Measurements from ENCODE around the gene RPS6KA4. TPM values are rescaled to one million over a fixed set of nuclear protein-coding genes. Genes with fewer than 3 reads are reported as not detected.

The RPS6KA4 gene
- total RNA-seq, 5 donors from 2014 or later (not counting 1 experiment from before 2014, with no cell fraction given) = 16.5 to 48.7 (median 43.7) TPM

DNA sequence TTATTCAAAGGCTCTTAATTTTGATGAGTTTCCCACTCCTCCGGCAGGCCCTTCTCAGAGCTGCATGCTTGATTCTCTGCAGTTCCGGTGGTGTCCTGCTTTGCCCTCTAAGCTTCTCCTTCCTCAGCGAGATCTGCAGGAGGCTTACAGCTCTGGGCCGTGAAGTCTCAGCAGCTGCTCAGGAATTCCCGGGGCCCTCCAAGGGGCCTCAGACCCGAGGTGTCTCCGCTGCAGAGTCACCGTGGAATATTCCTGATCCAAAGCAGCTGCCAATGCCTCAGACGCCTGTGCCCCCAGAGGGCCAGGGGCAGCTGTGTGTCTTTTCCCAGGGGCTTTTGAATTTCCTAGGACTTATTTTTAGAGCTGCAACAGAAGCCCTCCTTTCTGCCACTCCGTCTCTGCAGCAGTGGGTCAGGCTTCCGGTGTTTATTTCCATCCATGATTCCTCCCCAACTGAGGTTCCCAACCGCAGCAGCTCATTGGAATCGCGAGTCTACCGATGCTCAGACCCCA is 37.2 kb downstream of the RPS6KA4 start:
- Histone ChIP-seq H3K9me3 (no peaks in the 10 kb centered on the region), H3K4me1 (ENCODE audit: control insufficient read depth in 1 of 2, extremely low read depth in 1 of 2, insufficient read depth in 2 of 2, low read length in 2 of 2) (peaks cover 3 to 8% of the 10 kb centered on the region in 2 experiments), H3K27me3 (replicated peaks in 1 of 2; ENCODE audit: control insufficient read depth in 2 of 2, extremely low read depth in 1 of 2, insufficient read depth in 2 of 2, low read length in 1 of 2) (peaks cover 0 to 24% of the 10 kb centered on the region in 2 experiments), H3K4me3 (ENCODE audit: control insufficient read depth in 1 of 2, extremely low read depth in 1 of 2, low read length in 1 of 2) (no peak overlapping the region), H3K36me3 (ENCODE audit: control insufficient read depth in 2 of 2, extremely low read depth in 1 of 2, insufficient read depth in 1 of 2, low read length in 1 of 2) (no peaks in the 10 kb centered on the region), H3K27ac (ENCODE audit: low read length) (no peak overlapping the region)
- Mint-ChIP-seq H3K36me3 (no peaks in the 10 kb centered on the region), H3K4me1 (peaks cover 9 to 12% (median 10%) of the 10 kb centered on the region in 3 donors), H3K4me3 (no peak overlapping the region), H3K9me3 (no peaks in the 10 kb centered on the region), H3K27ac (no peak overlapping the region), H3K27me3 (peaks cover 0 to 21% of the 10 kb centered on the region in 2 donors)
- ATAC-seq (replicated peaks in 1 of 4) (no peak), DNase-seq (no peak)
- POLR2A ChIA-PET = no interaction called here
- 31% methylated on average over 9 of the region's 15 CpGs for WGBS (ENCODE audit: insufficient coverage)
- CTCF ChIA-PET = no interaction called here

- no peaks in the 10 kb centered on the region for H3K36me3 Mint-ChIP-seq
- Histone ChIP-seq H3K27me3 (replicated peaks in 1 of 2; ENCODE audit: control insufficient read depth in 2 of 2, extremely low read depth in 1 of 2, insufficient read depth in 2 of 2, low read length in 1 of 2) (peaks cover 0 to 30% of the 10 kb centered on the region in 2 experiments), H3K27ac (ENCODE audit: low read length) (no peak overlapping the region), H3K4me1 (ENCODE audit: control insufficient read depth in 1 of 2, extremely low read depth in 1 of 2, insufficient read depth in 2 of 2, low read length in 2 of 2) (no peaks in the 10 kb centered on the region), H3K4me3 (ENCODE audit: control insufficient read depth in 1 of 2, extremely low read depth in 1 of 2, low read length in 1 of 2) (no peak overlapping the region), H3K36me3 (ENCODE audit: control insufficient read depth in 2 of 2, extremely low read depth in 1 of 2, insufficient read depth in 1 of 2, low read length in 1 of 2) (no peaks in the 10 kb centered on the region), H3K9me3 (no peaks in the 10 kb centered on the region)
- DNase-seq (no peak), ATAC-seq (replicated peaks in 1 of 4) (no peak)
- no peak overlapping the region for H3K4me3 Mint-ChIP-seq
- peaks cover 0 to 26% of the 10 kb centered on the region in 2 donors for H3K27me3 Mint-ChIP-seq
- POLR2A ChIA-PET = no interaction called here
- CTCF ChIA-PET = no interaction called here
- 72% methylated on average over 6 of the region's 6 CpGs for WGBS (ENCODE audit: insufficient coverage)
- H3K9me3 Mint-ChIP-seq = peaks cover 0 to 4% (median 4%) of the 10 kb centered on the region in 3 donors
- H3K4me1 Mint-ChIP-seq = peaks cover 0 to 8% (median 0%) of the 10 kb centered on the region in 3 donors
- no peak overlapping the region for H3K27ac Mint-ChIP-seq
Observed at GRCh38 chr11:64400102-64400501, 41.1 kb downstream of the RPS6KA4 start.

DNA sequence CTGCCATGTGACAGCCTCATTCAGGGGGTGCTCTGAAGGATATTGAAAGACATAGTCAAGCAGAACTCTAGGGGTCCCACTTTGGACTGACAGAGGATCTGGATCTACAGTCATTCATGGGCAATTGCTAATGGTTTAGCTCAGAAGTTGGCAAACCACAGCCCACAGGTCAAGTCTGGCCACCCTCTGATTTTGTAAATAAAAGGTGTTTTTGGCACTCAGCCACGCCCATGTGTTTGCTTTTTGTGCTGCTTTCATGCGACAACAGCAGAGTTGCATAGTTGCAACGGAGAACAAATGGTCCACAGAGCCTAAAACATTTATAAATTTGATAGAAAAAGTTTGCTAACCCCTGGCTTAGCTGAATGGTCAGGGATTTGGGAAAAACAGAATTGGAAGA is 41.7 kb downstream of the RPS6KA4 start:
- DNase-seq = no peak
- Histone ChIP-seq H3K9me3 (no peaks in the 10 kb centered on the region), H3K36me3 (ENCODE audit: control insufficient read depth in 2 of 2, extremely low read depth in 1 of 2, insufficient read depth in 1 of 2, low read length in 1 of 2) (no peaks in the 10 kb centered on the region), H3K4me3 (ENCODE audit: control insufficient read depth in 1 of 2, extremely low read depth in 1 of 2, low read length in 1 of 2) (no peak overlapping the region), H3K27me3 (replicated peaks in 1 of 2; ENCODE audit: control insufficient read depth in 2 of 2, extremely low read depth in 1 of 2, insufficient read depth in 2 of 2, low read length in 1 of 2) (peaks cover 0 to 30% of the 10 kb centered on the region in 2 experiments), H3K27ac (ENCODE audit: low read length) (no peak overlapping the region), H3K4me1 (ENCODE audit: control insufficient read depth in 1 of 2, extremely low read depth in 1 of 2, insufficient read depth in 2 of 2, low read length in 2 of 2) (no peaks in the 10 kb centered on the region)
- Mint-ChIP-seq H3K9me3 (peaks cover 0 to 4% (median 4%) of the 10 kb centered on the region in 3 donors), H3K27ac (no peak overlapping the region), H3K4me3 (no peak overlapping the region), H3K4me1 (peaks cover 0 to 8% (median 0%) of the 10 kb centered on the region in 3 donors), H3K27me3 (peaks cover 0 to 24% of the 10 kb centered on the region in 2 donors), H3K36me3 (no peaks in the 10 kb centered on the region)
- POLR2A ChIA-PET = no interaction called here
- CTCF ChIA-PET = no interaction called here
- WGBS (ENCODE audit: insufficient coverage) = no CpG with 5 or more reads among the region's 3 CpGs
- no peak for ATAC-seq (replicated peaks in 1 of 4)

- Mint-ChIP-seq H3K4me1 (peaks cover 0 to 6% (median 0%) of the 10 kb centered on the region in 3 donors), H3K9me3 (peaks cover 0 to 4% (median 4%) of the 10 kb centered on the region in 3 donors), H3K36me3 (no peaks in the 10 kb centered on the region), H3K4me3 (no peak overlapping the region), H3K27me3 (peaks cover 0 to 15% of the 10 kb centered on the region in 2 donors), H3K27ac (no peak overlapping the region)
- H3K9me3 ChIP-seq = no peaks in the 10 kb centered on the region
- ATAC-seq (replicated peaks in 1 of 4) (no peak), DNase-seq (no peak)
- H3K4me1 ChIP-seq (ENCODE audit: control insufficient read depth in 1 of 2, extremely low read depth in 1 of 2, insufficient read depth in 2 of 2, low read length in 2 of 2) = no peaks in the 10 kb centered on the region
- ChIA-PET POLR2A (no interaction called here), CTCF (no interaction called here)
- H3K27me3 ChIP-seq (replicated peaks in 1 of 2; ENCODE audit: control insufficient read depth in 2 of 2, extremely low read depth in 1 of 2, insufficient read depth in 2 of 2, low read length in 1 of 2) = peaks cover 0 to 19% of the 10 kb centered on the region in 2 experiments
- H3K36me3 ChIP-seq (ENCODE audit: control insufficient read depth in 2 of 2, extremely low read depth in 1 of 2, insufficient read depth in 1 of 2, low read length in 1 of 2) = no peaks in the 10 kb centered on the region
- WGBS (ENCODE audit: insufficient coverage) = no CpG with 5 or more reads among the region's 7 CpGs
- H3K4me3 ChIP-seq (ENCODE audit: control insufficient read depth in 1 of 2, extremely low read depth in 1 of 2, low read length in 1 of 2) = no peak overlapping the region
- H3K27ac ChIP-seq (ENCODE audit: low read length) = no peak overlapping the region
Observed at GRCh38 chr11:64401775-64402174, 42.8 kb downstream of the RPS6KA4 start.

GRCh38 chr11:64403106-64403505 is 44.1 kb downstream of the RPS6KA4 start:
- Mint-ChIP-seq H3K4me1 (peaks cover 0 to 6% (median 0%) of the 10 kb centered on the region in 3 donors), H3K9me3 (peaks cover 0 to 4% (median 4%) of the 10 kb centered on the region in 3 donors), H3K4me3 (no peak overlapping the region), H3K36me3 (no peaks in the 10 kb centered on the region), H3K27ac (peak overlapping the region in 1 of 2 donors; percentile 49), H3K27me3 (peaks cover 0 to 9% of the 10 kb centered on the region in 2 donors)
- DNase-seq = no peak
- no peak overlapping the region for H3K27ac ChIP-seq (ENCODE audit: low read length)
- peaks cover 0 to 17% of the 10 kb centered on the region in 2 experiments for H3K27me3 ChIP-seq (replicated peaks in 1 of 2; ENCODE audit: control insufficient read depth in 2 of 2, extremely low read depth in 1 of 2, insufficient read depth in 2 of 2, low read length in 1 of 2)
- H3K4me3 ChIP-seq (ENCODE audit: control insufficient read depth in 1 of 2, extremely low read depth in 1 of 2, low read length in 1 of 2) = no peak overlapping the region
- H3K9me3 ChIP-seq = no peaks in the 10 kb centered on the region
- no peaks in the 10 kb centered on the region for H3K36me3 ChIP-seq (ENCODE audit: control insufficient read depth in 2 of 2, extremely low read depth in 1 of 2, insufficient read depth in 1 of 2, low read length in 1 of 2)
- CTCF ChIA-PET = no interaction called here
- POLR2A ChIA-PET = interaction anchor here in 1 of 2 donors (0.7 kb wide), 1 partner anchor 79 kb away, joined by 3 read pairs; no protein-coding TSS in a partner anchor
- no peaks in the 10 kb centered on the region for H3K4me1 ChIP-seq (ENCODE audit: control insufficient read depth in 1 of 2, extremely low read depth in 1 of 2, insufficient read depth in 2 of 2, low read length in 2 of 2)
- no peak for ATAC-seq (replicated peaks in 1 of 4)
- WGBS (ENCODE audit: insufficient coverage) = 66% methylated on average over 2 of the region's 5 CpGs

- Histone ChIP-seq H3K27me3 (replicated peaks in 1 of 2; ENCODE audit: control insufficient read depth in 2 of 2, extremely low read depth in 1 of 2, insufficient read depth in 2 of 2, low read length in 1 of 2) (peaks cover 0 to 20% of the 10 kb centered on the region in 2 experiments), H3K4me3 (ENCODE audit: control insufficient read depth in 1 of 2, extremely low read depth in 1 of 2, low read length in 1 of 2) (no peak overlapping the region), H3K36me3 (ENCODE audit: control insufficient read depth in 2 of 2, extremely low read depth in 1 of 2, insufficient read depth in 1 of 2, low read length in 1 of 2) (no peaks in the 10 kb centered on the region), H3K27ac (ENCODE audit: low read length) (no peak overlapping the region), H3K4me1 (ENCODE audit: control insufficient read depth in 1 of 2, extremely low read depth in 1 of 2, insufficient read depth in 2 of 2, low read length in 2 of 2) (no peaks in the 10 kb centered on the region), H3K9me3 (no peaks in the 10 kb centered on the region)
- CTCF ChIA-PET = no interaction called here
- Mint-ChIP-seq H3K4me1 (peaks cover 0 to 6% (median 0%) of the 10 kb centered on the region in 3 donors), H3K27ac (no peak overlapping the region), H3K4me3 (no peak overlapping the region), H3K9me3 (peaks cover 0 to 4% (median 4%) of the 10 kb centered on the region in 3 donors), H3K36me3 (no peaks in the 10 kb centered on the region), H3K27me3 (peaks cover 0 to 12% of the 10 kb centered on the region in 2 donors)
- 63% methylated on average over 7 of the region's 10 CpGs for WGBS (ENCODE audit: insufficient coverage)
- POLR2A ChIA-PET = no interaction called here
- DNase-seq (no peak), ATAC-seq (replicated peaks in 1 of 4) (no peak)
Observed at GRCh38 chr11:64406221-64406946, 47.4 kb downstream of the RPS6KA4 start.

Measured in T-cell (primary cell).